Measurements from ENCODE around the gene TNS2. TPM values are rescaled to one million over a fixed set of nuclear protein-coding genes. Genes with fewer than 3 reads are reported as not detected.

TNS2 gene
- total and polyA plus RNA-seq, 9 of the 15 experiments (the other 6 are each of a cell fraction or from before 2014, with no cell fraction given) = 0.28 to 3.1 (median 1.2) TPM; not detected in 1

DNA sequence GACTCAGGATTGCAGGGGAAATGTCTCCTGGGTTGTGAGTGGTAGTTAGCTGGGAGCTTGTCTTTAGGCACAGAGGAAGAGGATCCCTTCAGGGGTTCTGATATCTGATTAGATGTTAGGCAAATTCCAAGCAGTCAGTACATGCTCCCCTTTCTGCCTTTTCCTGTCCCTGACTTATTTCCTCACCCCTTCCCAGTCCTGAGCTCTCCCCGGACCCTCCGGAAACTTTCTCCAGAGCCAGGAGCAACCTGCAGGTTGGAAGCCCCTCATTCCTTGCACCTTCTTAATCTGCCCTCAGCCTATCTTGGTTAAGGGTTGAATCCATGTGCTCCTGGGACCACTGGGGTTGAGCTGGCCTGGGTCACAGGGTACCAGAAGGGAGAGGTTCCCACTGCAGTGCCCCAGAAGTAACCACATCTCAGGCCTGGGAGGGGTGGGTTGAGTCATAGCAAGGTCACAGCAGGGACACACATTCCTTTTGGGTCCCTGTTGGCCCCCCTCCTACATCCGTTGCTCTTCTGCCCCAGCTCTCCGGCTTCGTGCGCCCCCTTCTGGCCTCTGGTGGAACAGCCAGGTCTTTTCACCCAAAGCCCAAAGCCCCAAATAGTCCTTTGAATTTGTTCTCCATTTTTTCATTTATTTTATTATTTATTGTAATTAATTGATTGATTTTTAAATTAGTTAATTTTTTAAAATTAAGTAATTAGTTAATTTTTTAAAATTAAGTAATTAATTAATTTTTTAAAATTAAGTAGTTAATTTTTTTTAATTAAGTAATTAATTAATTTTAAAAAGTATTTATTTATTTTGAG is 49.4 kb downstream of the TNS2 start (continued):
- TF ChIP-seq NCOA4 (IDR thresholded peaks at IDR 0.05; ENCODE audit: partially characterized antibody) (no peak), MCM7 (IDR thresholded peaks at IDR 0.05) (peak in 1 of 2 experiments; percentile 75; a peak in 1 of 4 replicates), CREM (IDR thresholded peaks at IDR 0.05; ENCODE audit: low read depth) (peak; percentile 67), FOXK1 (CRISPR knock-in tag; IDR thresholded peaks at IDR 0.05; ENCODE audit: borderline replicate concordance) (no peak), ZNF311 (CRISPR knock-in tag; IDR thresholded peaks at IDR 0.05) (no peak), KHSRP (IDR thresholded peaks at IDR 0.05) (no peak), TAF1 (IDR thresholded peaks at IDR 0.05; ENCODE audit: control insufficient read depth, extremely low read depth, insufficient read depth, low read length, severe bottlenecking) (peak; percentile 44), MCM5 (IDR thresholded peaks at IDR 0.05; ENCODE audit: low read depth) (no peak)
- TF ChIP-seq, protein P1, sequence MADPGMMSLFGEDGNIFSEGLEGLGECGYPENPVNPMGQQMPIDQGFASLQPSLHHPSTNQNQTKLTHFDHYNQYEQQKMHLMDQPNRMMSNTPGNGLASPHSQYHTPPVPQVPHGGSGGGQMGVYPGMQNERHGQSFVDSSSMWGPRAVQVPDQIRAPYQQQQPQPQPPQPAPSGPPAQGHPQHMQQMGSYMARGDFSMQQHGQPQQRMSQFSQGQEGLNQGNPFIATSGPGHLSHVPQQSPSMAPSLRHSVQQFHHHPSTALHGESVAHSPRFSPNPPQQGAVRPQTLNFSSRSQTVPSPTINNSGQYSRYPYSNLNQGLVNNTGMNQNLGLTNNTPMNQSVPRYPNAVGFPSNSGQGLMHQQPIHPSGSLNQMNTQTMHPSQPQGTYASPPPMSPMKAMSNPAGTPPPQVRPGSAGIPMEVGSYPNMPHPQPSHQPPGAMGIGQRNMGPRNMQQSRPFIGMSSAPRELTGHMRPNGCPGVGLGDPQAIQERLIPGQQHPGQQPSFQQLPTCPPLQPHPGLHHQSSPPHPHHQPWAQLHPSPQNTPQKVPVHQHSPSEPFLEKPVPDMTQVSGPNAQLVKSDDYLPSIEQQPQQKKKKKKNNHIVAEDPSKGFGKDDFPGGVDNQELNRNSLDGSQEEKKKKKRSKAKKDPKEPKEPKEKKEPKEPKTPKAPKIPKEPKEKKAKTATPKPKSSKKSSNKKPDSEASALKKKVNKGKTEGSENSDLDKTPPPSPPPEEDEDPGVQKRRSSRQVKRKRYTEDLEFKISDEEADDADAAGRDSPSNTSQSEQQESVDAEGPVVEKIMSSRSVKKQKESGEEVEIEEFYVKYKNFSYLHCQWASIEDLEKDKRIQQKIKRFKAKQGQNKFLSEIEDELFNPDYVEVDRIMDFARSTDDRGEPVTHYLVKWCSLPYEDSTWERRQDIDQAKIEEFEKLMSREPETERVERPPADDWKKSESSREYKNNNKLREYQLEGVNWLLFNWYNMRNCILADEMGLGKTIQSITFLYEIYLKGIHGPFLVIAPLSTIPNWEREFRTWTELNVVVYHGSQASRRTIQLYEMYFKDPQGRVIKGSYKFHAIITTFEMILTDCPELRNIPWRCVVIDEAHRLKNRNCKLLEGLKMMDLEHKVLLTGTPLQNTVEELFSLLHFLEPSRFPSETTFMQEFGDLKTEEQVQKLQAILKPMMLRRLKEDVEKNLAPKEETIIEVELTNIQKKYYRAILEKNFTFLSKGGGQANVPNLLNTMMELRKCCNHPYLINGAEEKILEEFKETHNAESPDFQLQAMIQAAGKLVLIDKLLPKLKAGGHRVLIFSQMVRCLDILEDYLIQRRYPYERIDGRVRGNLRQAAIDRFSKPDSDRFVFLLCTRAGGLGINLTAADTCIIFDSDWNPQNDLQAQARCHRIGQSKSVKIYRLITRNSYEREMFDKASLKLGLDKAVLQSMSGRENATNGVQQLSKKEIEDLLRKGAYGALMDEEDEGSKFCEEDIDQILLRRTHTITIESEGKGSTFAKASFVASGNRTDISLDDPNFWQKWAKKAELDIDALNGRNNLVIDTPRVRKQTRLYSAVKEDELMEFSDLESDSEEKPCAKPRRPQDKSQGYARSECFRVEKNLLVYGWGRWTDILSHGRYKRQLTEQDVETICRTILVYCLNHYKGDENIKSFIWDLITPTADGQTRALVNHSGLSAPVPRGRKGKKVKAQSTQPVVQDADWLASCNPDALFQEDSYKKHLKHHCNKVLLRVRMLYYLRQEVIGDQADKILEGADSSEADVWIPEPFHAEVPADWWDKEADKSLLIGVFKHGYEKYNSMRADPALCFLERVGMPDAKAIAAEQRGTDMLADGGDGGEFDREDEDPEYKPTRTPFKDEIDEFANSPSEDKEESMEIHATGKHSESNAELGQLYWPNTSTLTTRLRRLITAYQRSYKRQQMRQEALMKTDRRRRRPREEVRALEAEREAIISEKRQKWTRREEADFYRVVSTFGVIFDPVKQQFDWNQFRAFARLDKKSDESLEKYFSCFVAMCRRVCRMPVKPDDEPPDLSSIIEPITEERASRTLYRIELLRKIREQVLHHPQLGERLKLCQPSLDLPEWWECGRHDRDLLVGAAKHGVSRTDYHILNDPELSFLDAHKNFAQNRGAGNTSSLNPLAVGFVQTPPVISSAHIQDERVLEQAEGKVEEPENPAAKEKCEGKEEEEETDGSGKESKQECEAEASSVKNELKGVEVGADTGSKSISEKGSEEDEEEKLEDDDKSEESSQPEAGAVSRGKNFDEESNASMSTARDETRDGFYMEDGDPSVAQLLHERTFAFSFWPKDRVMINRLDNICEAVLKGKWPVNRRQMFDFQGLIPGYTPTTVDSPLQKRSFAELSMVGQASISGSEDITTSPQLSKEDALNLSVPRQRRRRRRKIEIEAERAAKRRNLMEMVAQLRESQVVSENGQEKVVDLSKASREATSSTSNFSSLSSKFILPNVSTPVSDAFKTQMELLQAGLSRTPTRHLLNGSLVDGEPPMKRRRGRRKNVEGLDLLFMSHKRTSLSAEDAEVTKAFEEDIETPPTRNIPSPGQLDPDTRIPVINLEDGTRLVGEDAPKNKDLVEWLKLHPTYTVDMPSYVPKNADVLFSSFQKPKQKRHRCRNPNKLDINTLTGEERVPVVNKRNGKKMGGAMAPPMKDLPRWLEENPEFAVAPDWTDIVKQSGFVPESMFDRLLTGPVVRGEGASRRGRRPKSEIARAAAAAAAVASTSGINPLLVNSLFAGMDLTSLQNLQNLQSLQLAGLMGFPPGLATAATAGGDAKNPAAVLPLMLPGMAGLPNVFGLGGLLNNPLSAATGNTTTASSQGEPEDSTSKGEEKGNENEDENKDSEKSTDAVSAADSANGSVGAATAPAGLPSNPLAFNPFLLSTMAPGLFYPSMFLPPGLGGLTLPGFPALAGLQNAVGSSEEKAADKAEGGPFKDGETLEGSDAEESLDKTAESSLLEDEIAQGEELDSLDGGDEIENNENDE (IDR thresholded peaks at IDR 0.05; ENCODE audit: low read depth, low read length) = no peak
- TF ChIP-seq, protein P2, sequence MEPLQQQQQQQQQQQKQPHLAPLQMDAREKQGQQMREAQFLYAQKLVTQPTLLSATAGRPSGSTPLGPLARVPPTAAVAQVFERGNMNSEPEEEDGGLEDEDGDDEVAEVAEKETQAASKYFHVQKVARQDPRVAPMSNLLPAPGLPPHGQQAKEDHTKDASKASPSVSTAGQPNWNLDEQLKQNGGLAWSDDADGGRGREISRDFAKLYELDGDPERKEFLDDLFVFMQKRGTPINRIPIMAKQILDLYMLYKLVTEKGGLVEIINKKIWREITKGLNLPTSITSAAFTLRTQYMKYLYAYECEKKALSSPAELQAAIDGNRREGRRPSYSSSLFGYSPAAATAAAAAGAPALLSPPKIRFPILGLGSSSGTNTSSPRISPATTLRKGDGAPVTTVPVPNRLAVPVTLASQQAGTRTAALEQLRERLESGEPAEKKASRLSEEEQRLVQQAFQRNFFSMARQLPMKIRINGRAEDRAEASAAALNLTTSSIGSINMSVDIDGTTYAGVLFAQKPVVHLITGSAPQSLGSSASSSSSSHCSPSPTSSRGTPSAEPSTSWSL (CRISPR knock-in tag; IDR thresholded peaks at IDR 0.05; ENCODE audit: borderline replicate concordance) = no peak
